K562 (cell line): ENCODE results near the gene SEMA4G. TPM values are rescaled to one million over a fixed set of nuclear protein-coding genes. Genes with fewer than 3 reads are reported as not detected.

Source experiments
- ATAC-seq: fragments of 200-7000 bp; cut with Tn5 transposase; 3 replicates; pipeline ENCODE4 v1.9.1; 2020; ENCODE audit warnings: moderate library complexity
- BruUV-seq: library from RNA; stranded (reverse); fragments of 400-500 nt; replicated peaks from 2 replicates; lab custom pipeline; 2021; lab: Mats Ljungman, UMichigan
- CTCF ChIA-PET: fragments of 300-600 bp; formaldehyde crosslinking; extraction: SDS; loops from one replicate; lab custom pipeline; 2021; ENCODE audit warnings: low intra/inter-chr PET ratio; lab: Yijun Ruan, JAX
- POLR2A ChIA-PET: fragments of 300-600, 350-650 bp; sonication (Branson Sonifier 250); formaldehyde crosslinking; extraction: SDS; loops from one replicate; lab custom pipeline; 2021; ENCODE audit warnings: antibody characterized with exemption, inconsistent platforms; lab: Yijun Ruan, JAX
- DNase-seq, 4 experiments: peaks; one replicate each; pipeline versions ENCODE4 v3.0.0 to v3.0.0-alpha.2; 2011 to 2018; ENCODE audit warnings: low spot score in 3 of 4, mixed read lengths in 3 of 4; ENCODE audit errors: extremely low read depth in 1 of 4
- FAIRE-seq: peaks from 2 replicates; lab custom pipeline; 2011; peaks lifted over from hg19 to GRCh38; lab: Jason Lieb, UNC
- H2AFZ ChIP-seq: 2 replicates; pipeline ENCODE4 v1.6.0; 2011; ENCODE audit warnings: low read depth, low read length, control low read depth, inconsistent platforms
- H3K27ac ChIP-seq: fragments of 200-600 bp; 3 replicates; pipeline ENCODE4 v1.8.0; 2011; ENCODE audit warnings: low read depth, mild to moderate bottlenecking, control low read depth, inconsistent platforms, low read length, moderate library complexity, mixed read lengths; ENCODE audit errors: extremely low read depth
- H3K27me3 ChIP-seq, 2 experiments: fragments of 300-600 bp in 1 of 2; 2 replicates in 1 of 2; 3 replicates in 1 of 2; pipeline versions ENCODE4 v1.6.0 to v1.8.0; 2011; ENCODE audit warnings: inconsistent platforms in 2 of 2, low read length in 2 of 2, mild to moderate bottlenecking in 1 of 2, mixed read lengths in 1 of 2, moderate library complexity in 1 of 2; ENCODE audit not compliant: control insufficient read depth in 2 of 2, insufficient read depth in 2 of 2
- H3K36me3 ChIP-seq: fragments of 300-600 bp; 3 replicates; pipeline ENCODE4 v1.8.0; 2011; ENCODE audit warnings: mild to moderate bottlenecking, low read length, inconsistent platforms; ENCODE audit not compliant: control insufficient read depth, insufficient read depth
- H3K4me1 ChIP-seq, 2 experiments: fragments of 200-600 bp in 1 of 2; replicated peaks in 1 of 2; 2 replicates in 1 of 2; 3 replicates in 1 of 2; pipeline versions ENCODE4 v1.5.1 to v1.8.0; 2011; ENCODE audit warnings: inconsistent platforms in 2 of 2, low read length in 2 of 2, mild to moderate bottlenecking in 1 of 2, mixed read lengths in 1 of 2, moderate library complexity in 1 of 2; ENCODE audit not compliant: control insufficient read depth in 2 of 2, insufficient read depth in 2 of 2
- H3K4me2 ChIP-seq: 2 replicates; pipeline ENCODE4 v1.6.1; 2011; ENCODE audit warnings: low read length, control low read depth, inconsistent platforms, mixed read lengths; ENCODE audit not compliant: insufficient read depth
- H3K4me3 ChIP-seq: fragments of 200-600 bp; sonication (generic), shearing (Covaris generic); 2 replicates; pipeline ENCODE4 v1.5.1; 2016; ENCODE audit warnings: control low read depth, inconsistent platforms
- H3K79me2 ChIP-seq: fragments of 200-600 bp; 3 replicates; pipeline ENCODE4 v1.8.0; 2011; ENCODE audit warnings: low read length, inconsistent platforms; ENCODE audit not compliant: control insufficient read depth, insufficient read depth
- H3K9ac ChIP-seq, 2 experiments: 2 replicates each; pipeline versions ENCODE4 v1.6.0 to v1.6.1; 2011; ENCODE audit warnings: low read depth in 2 of 2, low read length in 2 of 2, control low read depth in 1 of 2, inconsistent platforms in 1 of 2, mild to moderate bottlenecking in 1 of 2, mixed read lengths in 1 of 2; ENCODE audit not compliant: insufficient read depth in 1 of 2
- H3K9me1 ChIP-seq: one replicate; pipeline ENCODE4 v1.6.0; 2011; ENCODE audit warnings: inconsistent platforms, mild to moderate bottlenecking, low read length, moderate library complexity; ENCODE audit not compliant: control insufficient read depth, insufficient read depth
- H3K9me3 ChIP-seq: replicated peaks from 2 replicates; pipeline ENCODE4 v1.5.1; 2011; ENCODE audit warnings: low read depth, low read length, inconsistent platforms; ENCODE audit not compliant: control insufficient read depth, insufficient read depth
- H4K20me1 ChIP-seq: replicated peaks from 2 replicates; pipeline ENCODE4 v1.6.1; 2011; ENCODE audit warnings: low read length, inconsistent platforms, mixed read lengths; ENCODE audit not compliant: control insufficient read depth, insufficient read depth
- POLR2G ChIP-seq: fragments of 200-400 bp; formaldehyde crosslinking; IDR thresholded peaks from 2 replicates; pipeline ENCODE4 v1.6.1; 2017; ENCODE audit warnings: low read depth, mild to moderate bottlenecking, antibody characterized with exemption, low read length, moderate library complexity
- TCF3 ChIP-seq: sonication (generic); formaldehyde crosslinking; IDR thresholded peaks from 2 replicates; pipeline ENCODE4 v1.4.0; 2020; ENCODE audit warnings: mild to moderate bottlenecking, missing genetic modification reagents
- ZNF217 ChIP-seq: sonication (generic); formaldehyde crosslinking; IDR thresholded peaks from 2 replicates; pipeline ENCODE4 v1.8.0; 2022; ENCODE audit warnings: mild to moderate bottlenecking, missing genetic modification reagents
- ZNF384 ChIP-seq: IDR thresholded peaks from 2 replicates; pipeline ENCODE4 v1.6.1; 2012; ENCODE audit warnings: low read depth, low read length, improper control_type of control experiment
- WGBS: fragments of 100-300 bp; shearing (Covaris generic); methylation state at CpG from one replicate; pipeline ENCODE4 v1.1.6; 2016; ENCODE audit warnings: low coverage, mixed read lengths; ENCODE audit not compliant: insufficient coverage; ENCODE audit errors: missing lambda C conversion rate; 5-methylcytosine and 5-hydroxymethylcytosine counted together
- in situ Hi-C: fragments of 300-500 bp; cut with MboI; formaldehyde crosslinking; loops from 4 replicates; pipeline ENCODE4 v1.15.0; 2018; ENCODE audit warnings: inconsistent platforms, mixed read lengths
- intact Hi-C: fragments of 100-400 bp; cut with micrococcal nuclease; formaldehyde crosslinking; loops from 2 replicates; pipeline ENCODE4 v1.14.2; 2022
- polyA plus RNA-seq, 8 experiments: library from polyadenylated mRNA; depleted of rRNA in 4 of 8; stranded (reverse) in 5 of 8; unstranded in 3 of 8; fragments of >200 nt; fragmentation: Nextera tagmentation in 2 of 8; fragmentation: Illumina TruSeq in 1 of 8; extraction: Ambion mirVana in 2 of 8; extraction: Trizol in 1 of 8; gene quantifications; 2 replicates each; pipeline versions ENCODE4 v1.2.1 to v1.2.3, GENCODE V29; 2011 to 2014; ENCODE audit warnings: inconsistent platforms in 1 of 8, missing spikeins in 1 of 8
- total RNA-seq, 7 experiments: library from RNA; depleted of rRNA in 6 of 7; stranded (reverse); fragments of >200 nt in 6 of 7; fragmentation: Illumina TruSeq in 2 of 7; extraction: Trizol in 2 of 7; gene quantifications; 2 replicates each; pipeline versions ENCODE4 v1.2.1 to v1.2.3, GENCODE V29; 2011 to 2021; ENCODE audit warnings: low replicate concordance in 1 of 7
- TF ChIP-seq, protein P1 (sequence below), 2 experiments: fragments of 450-650 bp; formaldehyde crosslinking in 1 of 2; IDR thresholded peaks; 2 replicates each; pipeline versions ENCODE4 v1.4.0 to v1.6.1; 2014 to 2020; ENCODE audit warnings: mild to moderate bottlenecking in 2 of 2, borderline replicate concordance in 1 of 2, low read depth in 1 of 2

The SEMA4G gene
- total and polyA plus RNA-seq, 9 of the 15 experiments (the other 6 are each of a cell fraction or from before 2014, with no cell fraction given), result 0.40 to 7.8 (median 1.8) TPM

DNA sequence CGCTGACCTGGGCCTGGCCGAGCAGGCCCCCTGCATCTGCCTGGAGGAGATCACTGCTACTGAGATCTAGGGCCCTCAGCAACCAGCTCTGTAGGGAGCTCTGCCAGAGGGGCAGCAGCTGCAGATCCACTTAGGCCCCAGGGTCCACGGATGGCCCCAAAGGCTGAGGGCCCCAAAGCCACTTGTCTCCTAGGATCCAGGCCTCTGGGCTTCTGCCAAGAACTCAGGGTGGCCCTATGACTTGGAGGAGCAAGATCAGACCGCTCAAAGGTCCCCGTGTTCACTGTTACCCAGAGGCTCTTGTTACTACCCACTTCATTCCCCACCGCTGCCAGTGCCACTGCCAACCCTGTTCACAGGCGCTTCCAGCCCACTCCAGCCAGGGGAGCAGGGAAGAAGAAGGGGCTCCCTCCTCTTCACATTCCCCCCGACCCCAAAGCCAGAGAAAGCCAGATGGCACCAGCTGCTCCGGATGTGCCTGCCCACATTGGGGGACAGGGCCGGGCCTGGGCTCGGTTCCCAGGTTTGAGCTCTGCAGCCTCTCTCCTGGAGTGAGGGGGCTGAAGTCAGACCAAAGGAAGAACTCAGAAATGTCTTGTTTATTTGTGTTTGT, 37.9 kb downstream of the SEMA4G start:
- no peak overlapping the region for H2AFZ ChIP-seq
- peaks cover 9% of the 10 kb centered on the region for H3K79me2 ChIP-seq
- H3K4me3 ChIP-seq, result no peak overlapping the region
- peaks cover 43% of the 10 kb centered on the region; the same call in 2 of the 3 replicates for H3K36me3 ChIP-seq
- H3K4me1 ChIP-seq, result peaks cover 8 to 55% of the 10 kb centered on the region in 2 experiments; a peak in 4 of 5 replicates
- no peak for TF ChIP-seq TCF3 (CRISPR knock-in tag)
- no peak for TF ChIP-seq ZNF384
- TF ChIP-seq, protein P1, sequence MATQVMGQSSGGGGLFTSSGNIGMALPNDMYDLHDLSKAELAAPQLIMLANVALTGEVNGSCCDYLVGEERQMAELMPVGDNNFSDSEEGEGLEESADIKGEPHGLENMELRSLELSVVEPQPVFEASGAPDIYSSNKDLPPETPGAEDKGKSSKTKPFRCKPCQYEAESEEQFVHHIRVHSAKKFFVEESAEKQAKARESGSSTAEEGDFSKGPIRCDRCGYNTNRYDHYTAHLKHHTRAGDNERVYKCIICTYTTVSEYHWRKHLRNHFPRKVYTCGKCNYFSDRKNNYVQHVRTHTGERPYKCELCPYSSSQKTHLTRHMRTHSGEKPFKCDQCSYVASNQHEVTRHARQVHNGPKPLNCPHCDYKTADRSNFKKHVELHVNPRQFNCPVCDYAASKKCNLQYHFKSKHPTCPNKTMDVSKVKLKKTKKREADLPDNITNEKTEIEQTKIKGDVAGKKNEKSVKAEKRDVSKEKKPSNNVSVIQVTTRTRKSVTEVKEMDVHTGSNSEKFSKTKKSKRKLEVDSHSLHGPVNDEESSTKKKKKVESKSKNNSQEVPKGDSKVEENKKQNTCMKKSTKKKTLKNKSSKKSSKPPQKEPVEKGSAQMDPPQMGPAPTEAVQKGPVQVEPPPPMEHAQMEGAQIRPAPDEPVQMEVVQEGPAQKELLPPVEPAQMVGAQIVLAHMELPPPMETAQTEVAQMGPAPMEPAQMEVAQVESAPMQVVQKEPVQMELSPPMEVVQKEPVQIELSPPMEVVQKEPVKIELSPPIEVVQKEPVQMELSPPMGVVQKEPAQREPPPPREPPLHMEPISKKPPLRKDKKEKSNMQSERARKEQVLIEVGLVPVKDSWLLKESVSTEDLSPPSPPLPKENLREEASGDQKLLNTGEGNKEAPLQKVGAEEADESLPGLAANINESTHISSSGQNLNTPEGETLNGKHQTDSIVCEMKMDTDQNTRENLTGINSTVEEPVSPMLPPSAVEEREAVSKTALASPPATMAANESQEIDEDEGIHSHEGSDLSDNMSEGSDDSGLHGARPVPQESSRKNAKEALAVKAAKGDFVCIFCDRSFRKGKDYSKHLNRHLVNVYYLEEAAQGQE (IDR thresholded peaks at IDR 0.05; ENCODE audit: borderline replicate concordance), result no peak
- TF ChIP-seq, protein P1 (CRISPR knock-in tag; IDR thresholded peaks at IDR 0.05; ENCODE audit: low read depth), result no peak
- no peak for TF ChIP-seq ZNF217 (CRISPR knock-in tag)
- TF ChIP-seq POLR2G, result 0 out of 2 replicates have a peak, but pooled peaks have one; percentile 16
- H3K9me1 ChIP-seq, result no peaks in the 10 kb centered on the region
- ChIA-PET CTCF (no interaction called here), POLR2A (interaction anchor here (0.6 to 1.5 kb wide), 4 partner anchors 13 to 105 kb away, joined by 3 read pairs; no protein-coding TSS in a partner anchor)
- in situ Hi-C loops, result no loop called here
- DNase-seq (no peak), ATAC-seq (no peak), FAIRE-seq (no peak)
- no peaks in the 10 kb centered on the region for H4K20me1 ChIP-seq
- H3K27ac ChIP-seq, result no peak overlapping the region
- peak overlapping the region in 1 of 2 experiments; percentile 35; a peak in 1 of 4 replicates for H3K9ac ChIP-seq
- intact Hi-C loops, result no loop called here
- no peaks in the 10 kb centered on the region for H3K27me3 ChIP-seq
- WGBS, result 78% methylated on average over 5 of the region's 11 CpGs
- no peak overlapping the region for H3K4me2 ChIP-seq
- H3K9me3 ChIP-seq, result no peaks in the 10 kb centered on the region
- BruUV-seq, result no TSS peak
